Middle frontal gyrus (tissue), 1 donor: ENCODE data around the gene PRMT3.
"Not testable (repeated sequence)": the region's sequence is repeated elsewhere in the genome, so short reads cannot be mapped to it uniquely, and the experiment has no call there.

Source experiments
- DNase-seq: peaks from one replicate; pipeline ENCODE4 v3.0.0-alpha.2; 2015; ENCODE audit warnings: low spot score; ENCODE audit errors: extremely low spot score

The PRMT3 gene

GRCh38 chr11:20457001-20457799, 69.7 kb downstream of the PRMT3 start:
- DNase-seq, result no peak

GRCh38 chr11:20457934-20458680, 70.6 kb downstream of the PRMT3 start:
- no peak for DNase-seq

GRCh38 chr11:20458905-20459632, 71.6 kb downstream of the PRMT3 start:
- DNase-seq, result no peak

GRCh38 chr11:20459865-20460264, 72.3 kb downstream of the PRMT3 start:
- no peak for DNase-seq

- no peak for DNase-seq
Measured at GRCh38 chr11:20464518-20464917, 77.0 kb downstream of the PRMT3 start.

- DNase-seq, result no peak
Measured at GRCh38 chr11:20467487-20468185, 80.1 kb downstream of the PRMT3 start.

- no peak for DNase-seq
Measured at GRCh38 chr11:20470348-20470747, 82.8 kb downstream of the PRMT3 start.

- DNase-seq, result not testable (repeated sequence)
Measured at GRCh38 chr11:20471929-20472328, 84.4 kb downstream of the PRMT3 start.

- no peak for DNase-seq
Measured at GRCh38 chr11:20474176-20474881, 86.8 kb downstream of the PRMT3 start.

GRCh38 chr11:20474882-20475517, 87.5 kb downstream of the PRMT3 start:
- no peak for DNase-seq

GRCh38 chr11:20477418-20478090, 90.0 kb downstream of the PRMT3 start:
- no peak for DNase-seq

- DNase-seq, result no peak
Measured at GRCh38 chr11:20479513-20479912, 92.0 kb downstream of the PRMT3 start.

- DNase-seq, result no peak
Measured at GRCh38 chr11:20483931-20484330, 96.4 kb downstream of the PRMT3 start.

- not testable (repeated sequence) for DNase-seq
Measured at GRCh38 chr11:20484416-20484815, 96.9 kb downstream of the PRMT3 start.

GRCh38 chr11:20488352-20488751, 100.8 kb downstream of the PRMT3 start:
- no peak for DNase-seq

- no peak for DNase-seq
Measured at GRCh38 chr11:20489948-20490347, 102.4 kb downstream of the PRMT3 start.

- DNase-seq, result no peak
Measured at GRCh38 chr11:20493340-20493739, 105.8 kb downstream of the PRMT3 start.

GRCh38 chr11:20497124-20497792, 109.7 kb downstream of the PRMT3 start:
- no peak for DNase-seq

- no peak for DNase-seq
Measured at GRCh38 chr11:20501252-20501651, 113.7 kb downstream of the PRMT3 start.
